H9 (cell line): ENCODE results near the gene PLEKHA1. TPM values are rescaled to one million over a fixed set of nuclear protein-coding genes. Genes with fewer than 3 reads are reported as not detected.

Experiments used
- DNase-seq: peaks from one replicate; pipeline ENCODE4 v3.0.0-alpha.2; 2017
- H2AFZ ChIP-seq: one replicate; pipeline ENCODE4 v1.6.1; 2013; ENCODE audit warnings: mild to moderate bottlenecking, low read length, control low read depth, moderate library complexity
- H2AK5ac ChIP-seq: 2 replicates; pipeline ENCODE4 v1.6.1; 2013; ENCODE audit warnings: low read length, control low read depth, mixed read lengths; ENCODE audit not compliant: insufficient read length
- H2BK120ac ChIP-seq: one replicate; pipeline ENCODE4 v1.6.1; 2013; ENCODE audit warnings: low read depth, mild to moderate bottlenecking, low read length, control low read depth, inconsistent platforms; ENCODE audit not compliant: poor library complexity, severe bottlenecking
- H2BK12ac ChIP-seq: 2 replicates; pipeline ENCODE4 v1.6.1; 2013; ENCODE audit warnings: low read length, control low read depth, mixed read lengths, low read depth; ENCODE audit not compliant: insufficient read length
- H2BK15ac ChIP-seq: 2 replicates; pipeline ENCODE4 v1.6.1; 2013; ENCODE audit warnings: low read depth, low read length, control low read depth
- H2BK20ac ChIP-seq: one replicate; pipeline ENCODE4 v1.6.1; 2013; ENCODE audit warnings: low read depth, mild to moderate bottlenecking, low read length, control low read depth, inconsistent platforms; ENCODE audit not compliant: poor library complexity, severe bottlenecking
- H2BK5ac ChIP-seq: 2 replicates; pipeline ENCODE4 v1.6.1; 2013; ENCODE audit warnings: low read length, control low read depth, mixed read lengths; ENCODE audit not compliant: insufficient read length
- H3K14ac ChIP-seq: 2 replicates; pipeline ENCODE4 v1.6.1; 2013; ENCODE audit warnings: low read length, control low read depth; ENCODE audit not compliant: insufficient read depth
- H3K18ac ChIP-seq: 2 replicates; pipeline ENCODE4 v1.6.1; 2013; ENCODE audit warnings: low read depth, mild to moderate bottlenecking, mixed read lengths, low read length, control low read depth; ENCODE audit not compliant: insufficient read length
- H3K23ac ChIP-seq: 2 replicates; pipeline ENCODE4 v1.6.1; 2013; ENCODE audit warnings: low read length, control low read depth, mixed read lengths, low read depth; ENCODE audit not compliant: insufficient read length
- H3K23me2 ChIP-seq: 2 replicates; pipeline ENCODE4 v1.6.1; 2013; ENCODE audit warnings: low read depth, mild to moderate bottlenecking, mixed read lengths, low read length, control low read depth; ENCODE audit not compliant: insufficient read length, poor library complexity, severe bottlenecking
- H3K27ac ChIP-seq: 2 replicates; pipeline ENCODE4 v1.5.1; 2013; ENCODE audit warnings: low read length, control low read depth, mixed read lengths, low read depth; ENCODE audit not compliant: insufficient read length
- H3K27me3 ChIP-seq: 2 replicates; pipeline ENCODE4 v1.6.1; 2013; ENCODE audit warnings: low read length, control low read depth, inconsistent platforms; ENCODE audit not compliant: insufficient read depth
- H3K4ac ChIP-seq: 2 replicates; pipeline ENCODE4 v1.6.1; 2013; ENCODE audit warnings: low read depth, mild to moderate bottlenecking, control low read depth, inconsistent platforms, low read length, moderate library complexity
- H3K4me1 ChIP-seq: 2 replicates; pipeline ENCODE4 v1.6.1; 2013; ENCODE audit warnings: low read length, control low read depth, inconsistent platforms; ENCODE audit not compliant: insufficient read depth
- H3K4me2 ChIP-seq: 2 replicates; pipeline ENCODE4 v1.6.1; 2013; ENCODE audit warnings: low read length, control low read depth, mixed read lengths; ENCODE audit not compliant: insufficient read length, insufficient read depth
- H3K56ac ChIP-seq: 2 replicates; pipeline ENCODE4 v1.6.1; 2013; ENCODE audit warnings: low read depth, mild to moderate bottlenecking, mixed read lengths, low read length, control low read depth; ENCODE audit not compliant: insufficient read length
- H3K79me1 ChIP-seq: 2 replicates; pipeline ENCODE4 v1.6.1; 2013; ENCODE audit warnings: low read depth, mild to moderate bottlenecking, moderate library complexity, low read length, control low read depth, inconsistent platforms; ENCODE audit not compliant: insufficient read depth, poor library complexity, severe bottlenecking
- H3K79me2 ChIP-seq: 2 replicates; pipeline ENCODE4 v1.6.1; 2013; ENCODE audit warnings: low read length, control low read depth, inconsistent platforms; ENCODE audit not compliant: insufficient read depth
- H3K9ac ChIP-seq: 2 replicates; pipeline ENCODE4 v1.6.1; 2013; ENCODE audit warnings: low read length, control low read depth, mixed read lengths; ENCODE audit not compliant: insufficient read length; ENCODE audit errors: extremely low read depth
- H3K9me3 ChIP-seq: one replicate; pipeline ENCODE4 v1.6.1; 2013; ENCODE audit warnings: low read depth, low read length, inconsistent platforms; ENCODE audit not compliant: control insufficient read depth
- H3T11ph ChIP-seq: one replicate; pipeline ENCODE4 v1.6.1; 2013; ENCODE audit warnings: mild to moderate bottlenecking, low read length, control low read depth, inconsistent platforms
- H4K20me1 ChIP-seq: one replicate; pipeline ENCODE4 v1.6.1; 2013; ENCODE audit not compliant: control insufficient read depth, insufficient read length, insufficient read depth
- H4K5ac ChIP-seq: 2 replicates; pipeline ENCODE4 v1.6.1; 2013; ENCODE audit warnings: low read depth, mild to moderate bottlenecking, mixed read lengths, low read length, control low read depth; ENCODE audit not compliant: insufficient read length
- H4K8ac ChIP-seq: replicated peaks from 2 replicates; pipeline ENCODE4 v1.6.1; 2013; ENCODE audit warnings: low read length, control low read depth, mixed read lengths, low read depth; ENCODE audit not compliant: insufficient read length
- H4K91ac ChIP-seq: 2 replicates; pipeline ENCODE4 v1.6.1; 2013; ENCODE audit warnings: low read depth, mild to moderate bottlenecking, moderate library complexity, mixed read lengths, low read length, control low read depth; ENCODE audit not compliant: insufficient read length
- H3K27ac Mint-ChIP-seq, 3 experiments: 2 replicates in 2 of 3; 3 replicates in 1 of 3; pipeline ENCODE4 v1.8.0; 2020 to 2021; ENCODE audit warnings: mixed read lengths in 3 of 3, mild to moderate bottlenecking in 1 of 3, moderate library complexity in 1 of 3
- H3K27me3 Mint-ChIP-seq: 2 replicates; pipeline ENCODE4 v1.8.0; 2021; ENCODE audit warnings: low read depth, mild to moderate bottlenecking, moderate library complexity, mixed read lengths
- H3K36me3 Mint-ChIP-seq, 3 experiments: 2 replicates in 2 of 3; 3 replicates in 1 of 3; pipeline ENCODE4 v1.8.0; 2020 to 2021; ENCODE audit warnings: low read depth in 3 of 3, mixed read lengths in 3 of 3; ENCODE audit not compliant: insufficient read depth in 1 of 3
- H3K4me1 Mint-ChIP-seq, 2 experiments: 2 replicates each; pipeline ENCODE4 v1.8.0; 2020; ENCODE audit warnings: mixed read lengths in 2 of 2
- H3K4me3 Mint-ChIP-seq, 2 experiments: 2 replicates in 1 of 2; 3 replicates in 1 of 2; pipeline ENCODE4 v1.8.0; 2020 to 2021; ENCODE audit warnings: mild to moderate bottlenecking in 2 of 2, mixed read lengths in 2 of 2, moderate library complexity in 1 of 2
- H3K9me3 Mint-ChIP-seq, 2 experiments: 2 replicates in 1 of 2; 3 replicates in 1 of 2; pipeline ENCODE4 v1.8.0; 2020; ENCODE audit warnings: mild to moderate bottlenecking in 2 of 2, mixed read lengths in 2 of 2, moderate library complexity in 1 of 2
- CTCF ChIP-seq: fragments of 200-600 bp; sonication (generic); conservative IDR thresholded peaks from 3 replicates; pipeline ENCODE4 v1.8.0; 2021; ENCODE audit warnings: antibody characterized with exemption, mild to moderate bottlenecking
- WGBS: extraction: QIAGEN DNeasy Blood & Tissue Kit; methylation state at CpG from one replicate; pipeline ENCODE4 v1.1.7; 2013; ENCODE audit warnings: missing lambda C conversion rate, low lambda C conversion rate, mixed read lengths; ENCODE audit not compliant: insufficient read length; ENCODE audit errors: extremely low coverage; 5-methylcytosine and 5-hydroxymethylcytosine counted together
- total RNA-seq: library from RNA; stranded (reverse); gene quantifications from 2 replicates; pipeline ENCODE4 v1.2.1, GENCODE V29; 2021

PLEKHA1 gene
- total RNA-seq, 1 experiment from 2014 or later, result 32.7 TPM

- no peak overlapping the region for H3K27ac Mint-ChIP-seq
- H3K79me2 ChIP-seq, result no peaks in the 10 kb centered on the region
These were observed 41.5 kb upstream of the PLEKHA1 start for GRCh38 chr10:122333037-122333436.

More at GRCh38 chr10:122333037-122333436, 41.5 kb upstream of the PLEKHA1 start:
- H3K4me1 Mint-ChIP-seq, result peaks cover 12 to 18% of the 10 kb centered on the region in 2 experiments
- Histone ChIP-seq H3K9me3 (no peaks in the 10 kb centered on the region), H2AFZ (no peak overlapping the region), H4K91ac (no peak overlapping the region), H4K8ac (no peak overlapping the region), H4K5ac (no peak overlapping the region), H3K4ac (no peak overlapping the region), H3T11ph (no peak overlapping the region), H2BK15ac (no peak overlapping the region), H3K56ac (no peak overlapping the region), H3K18ac (no peak overlapping the region), H3K14ac (no peak overlapping the region), H3K9ac (no peak overlapping the region), H2BK20ac (no peak overlapping the region), H2BK5ac (no peak overlapping the region), H3K27me3 (no peaks in the 10 kb centered on the region), H3K4me2 (no peak overlapping the region), H3K4me1 (no peaks in the 10 kb centered on the region), H2BK120ac (no peak overlapping the region), H4K20me1 (no peaks in the 10 kb centered on the region), H3K27ac (no peak overlapping the region), H3K23me2 (no peaks in the 10 kb centered on the region), H3K79me1 (no peaks in the 10 kb centered on the region), H3K23ac (no peak overlapping the region), H2BK12ac (no peak overlapping the region), H2AK5ac (no peak overlapping the region)
- H3K4me3 Mint-ChIP-seq, result no peak overlapping the region
- no peak for DNase-seq
- H3K36me3 Mint-ChIP-seq, result 0 out of 7 replicates have a peak, but pooled peaks cover 0 to 2% (median 0%) of the 10 kb centered on the region in 3 experiments
- no CpG with 5 or more reads among the region's 4 CpGs for WGBS
- H3K27me3 Mint-ChIP-seq, result peaks cover 6% of the 10 kb centered on the region
- H3K9me3 Mint-ChIP-seq, result no peaks in the 10 kb centered on the region
- no peak for TF ChIP-seq CTCF
